H7 (cell line): Measurements from ENCODE around the gene PODXL. TPM values are rescaled to one million over a fixed set of nuclear protein-coding genes. Genes with fewer than 3 reads are reported as not detected.

Source experiments
- DNase-seq: peaks from one replicate; pipeline ENCODE4 v3.0.0; 2012
- H3K27me3 ChIP-seq: 2 replicates; pipeline ENCODE4 v1.6.0; 2011; ENCODE audit warnings: mild to moderate bottlenecking, low read length; ENCODE audit not compliant: control insufficient read depth, insufficient read depth
- H3K36me3 ChIP-seq: replicated peaks from 2 replicates; pipeline ENCODE4 v1.5.1; 2011; ENCODE audit warnings: low read length; ENCODE audit not compliant: control insufficient read depth, insufficient read depth
- H3K4me3 ChIP-seq: 2 replicates; pipeline ENCODE4 v1.5.1; 2011; ENCODE audit warnings: low read depth, mild to moderate bottlenecking, control low read depth, low read length, moderate library complexity; ENCODE audit not compliant: insufficient read depth
- total RNA-seq: library from RNA; depleted of rRNA; stranded (reverse); fragments of >200 nt; shearing (Covaris generic); gene quantifications from 2 replicates; pipeline ENCODE4 v1.2.3, GENCODE V29; 2014; rRNA removed

PODXL gene
- total RNA-seq: 254 and 339 TPM in 2 replicates

- Histone ChIP-seq H3K36me3 (peaks cover 34% of the 10 kb centered on the region), H3K27me3 (no peaks in the 10 kb centered on the region), H3K4me3 (peak within 1 kb of the TSS; percentile 86)
- DNase-seq: peak; percentile 99
Measured at GRCh38 chr7:131556053-131556908, at the start of gene PODXL. TSS of gene PODXL (minus strand) at chr7:131556628. CDS start at chr7:131556359, 269 bp downstream.

GRCh38 chr7:131605280-131605878 lies 49.0 kb upstream of the PODXL start:
- no peak overlapping the region; the same call in 1 of the 2 replicates for H3K4me3 ChIP-seq
- H3K27me3 ChIP-seq: no peaks in the 10 kb centered on the region
- H3K36me3 ChIP-seq: no peaks in the 10 kb centered on the region
- peak; percentile 78 for DNase-seq

GRCh38 chr7:131604841-131605279 lies 48.4 kb upstream of the PODXL start:
- DNase-seq: peak; percentile 68
- Histone ChIP-seq H3K27me3 (no peaks in the 10 kb centered on the region), H3K36me3 (no peaks in the 10 kb centered on the region), H3K4me3 (no peak overlapping the region; the same call in 1 of the 2 replicates)

- no peak for DNase-seq
- Histone ChIP-seq H3K4me3 (no peak overlapping the region), H3K27me3 (no peaks in the 10 kb centered on the region), H3K36me3 (no peaks in the 10 kb centered on the region)
Measured at GRCh38 chr7:131603932-131604331, 47.5 kb upstream of the PODXL start.

GRCh38 chr7:131602994-131603372 lies 46.6 kb upstream of the PODXL start:
- Histone ChIP-seq H3K36me3 (no peaks in the 10 kb centered on the region), H3K4me3 (no peak overlapping the region), H3K27me3 (no peaks in the 10 kb centered on the region)
- no peak for DNase-seq

- Histone ChIP-seq H3K4me3 (no peak overlapping the region), H3K27me3 (no peaks in the 10 kb centered on the region), H3K36me3 (no peaks in the 10 kb centered on the region)
- no peak for DNase-seq
Measured at GRCh38 chr7:131602304-131602993, 46.0 kb upstream of the PODXL start.

- Histone ChIP-seq H3K36me3 (no peaks in the 10 kb centered on the region), H3K4me3 (no peak overlapping the region), H3K27me3 (no peaks in the 10 kb centered on the region)
- DNase-seq: no peak
Measured at GRCh38 chr7:131600085-131600881, 43.9 kb upstream of the PODXL start.

- no peak for DNase-seq
- Histone ChIP-seq H3K4me3 (no peak overlapping the region), H3K27me3 (no peaks in the 10 kb centered on the region), H3K36me3 (no peaks in the 10 kb centered on the region)
Measured at GRCh38 chr7:131596785-131597184, 40.4 kb upstream of the PODXL start.

- no peak overlapping the region for H3K4me3 ChIP-seq
- no peak for DNase-seq
- H3K27me3 ChIP-seq: no peaks in the 10 kb centered on the region
- H3K36me3 ChIP-seq: no peaks in the 10 kb centered on the region
Measured at GRCh38 chr7:131595699-131596098, 39.3 kb upstream of the PODXL start.

- DNase-seq: peak; percentile 68
- Histone ChIP-seq H3K36me3 (no peaks in the 10 kb centered on the region), H3K27me3 (no peaks in the 10 kb centered on the region), H3K4me3 (no peak overlapping the region)
Measured at GRCh38 chr7:131591687-131592319, 35.4 kb upstream of the PODXL start.

- no peaks in the 10 kb centered on the region for H3K36me3 ChIP-seq
Measured at GRCh38 chr7:131587315-131587923, 31.0 kb upstream of the PODXL start.

GRCh38 chr7:131586759-131587158 lies 30.3 kb upstream of the PODXL start:
- Histone ChIP-seq H3K36me3 (no peaks in the 10 kb centered on the region), H3K4me3 (no peak overlapping the region; the same call in 1 of the 2 replicates), H3K27me3 (no peaks in the 10 kb centered on the region)
- no peak for DNase-seq

More at GRCh38 chr7:131587315-131587923, 31.0 kb upstream of the PODXL start:
- no peaks in the 10 kb centered on the region for H3K27me3 ChIP-seq
- DNase-seq: no peak
- no peak overlapping the region for H3K4me3 ChIP-seq

- Histone ChIP-seq H3K36me3 (no peaks in the 10 kb centered on the region), H3K27me3 (no peaks in the 10 kb centered on the region), H3K4me3 (no peak overlapping the region; the same call in 1 of the 2 replicates)
- no peak for DNase-seq
Measured at GRCh38 chr7:131586259-131586658, 29.8 kb upstream of the PODXL start.
